Ishikawa (cell line): ENCODE results near the gene EPHB1.

Experiments
- CEBPB ChIP-seq: IDR thresholded peaks from 2 replicates; pipeline ENCODE4 v1.6.1; 2012
- CREB1 ChIP-seq: IDR thresholded peaks from 2 replicates; pipeline ENCODE4 v1.6.1; 2012; ENCODE audit warnings: low read depth
- EP300 ChIP-seq: IDR thresholded peaks from 2 replicates; pipeline ENCODE4 v1.6.1; 2012; ENCODE audit warnings: borderline replicate concordance
- FOXM1 ChIP-seq: IDR thresholded peaks from 2 replicates; pipeline ENCODE4 v1.6.1; 2012; ENCODE audit warnings: low read depth, borderline replicate concordance
- MAX ChIP-seq: IDR thresholded peaks from 2 replicates; pipeline ENCODE4 v1.6.1; 2012
- NFIC ChIP-seq: IDR thresholded peaks from 2 replicates; pipeline ENCODE4 v1.6.1; 2012
- RAD21 ChIP-seq: IDR thresholded peaks from 2 replicates; pipeline ENCODE4 v1.6.1; 2012; ENCODE audit warnings: low read depth
- REST ChIP-seq: IDR thresholded peaks from 2 replicates; pipeline ENCODE4 v1.6.1; 2012; ENCODE audit warnings: low read depth, mild to moderate bottlenecking
- TAF1 ChIP-seq: IDR thresholded peaks from 2 replicates; pipeline ENCODE4 v1.6.1; 2012; ENCODE audit warnings: low read depth, mild to moderate bottlenecking
- TCF12 ChIP-seq: IDR thresholded peaks from 2 replicates; pipeline ENCODE4 v1.6.1; 2012; ENCODE audit warnings: low read depth
- USF1 ChIP-seq: IDR thresholded peaks from 2 replicates; pipeline ENCODE4 v1.6.1; 2012
- YY1 ChIP-seq: IDR thresholded peaks from 2 replicates; pipeline ENCODE4 v1.6.1; 2012; ENCODE audit warnings: low read depth
- ZBTB7A ChIP-seq: IDR thresholded peaks from 2 replicates; pipeline ENCODE4 v1.6.1; 2012; ENCODE audit warnings: low read depth

GRCh38 chr3:134810850-134811249, 15.8 kb downstream of the EPHB1 start:
- no peak for TF ChIP-seq TAF1
- no peak for TF ChIP-seq CEBPB
- no peak for TF ChIP-seq REST
- TF ChIP-seq MAX: no peak
- no peak for TF ChIP-seq TCF12
- TF ChIP-seq FOXM1: no peak
- no peak for TF ChIP-seq EP300
- TF ChIP-seq CREB1: no peak
- TF ChIP-seq ZBTB7A: no peak
- TF ChIP-seq YY1: no peak
- no peak for TF ChIP-seq USF1
- no peak for TF ChIP-seq RAD21
- TF ChIP-seq NFIC: no peak
